HEK293 (cell line): ENCODE measurements around the gene NHP2.

ENCODE experiments used
- KLF16 ChIP-seq: fragments of 450-650 bp; formaldehyde crosslinking; IDR thresholded peaks from 2 replicates; pipeline ENCODE4 v1.5.1; 2017; ENCODE audit warnings: missing biosample characterization, missing genetic modification characterization
- KLF7 ChIP-seq: fragments of 450-650 bp; formaldehyde crosslinking; IDR thresholded peaks from 2 replicates; pipeline ENCODE4 v1.5.1; 2016; ENCODE audit warnings: missing biosample characterization, missing genetic modification characterization, borderline replicate concordance
- MZF1 ChIP-seq: fragments of 450-650 bp; formaldehyde crosslinking; IDR thresholded peaks from 2 replicates; pipeline ENCODE4 v1.5.1; 2017; ENCODE audit warnings: missing biosample characterization, missing genetic modification characterization, borderline replicate concordance
- ZBTB17 ChIP-seq: fragments of 450-650 bp; formaldehyde crosslinking; IDR thresholded peaks from 2 replicates; pipeline ENCODE4 v1.5.1; 2016; ENCODE audit warnings: missing biosample characterization, missing genetic modification characterization
- ZFHX2 ChIP-seq: fragments of 450-650 bp; formaldehyde crosslinking; conservative IDR thresholded peaks from 2 replicates; pipeline ENCODE4 v1.5.1; 2016; ENCODE audit warnings: missing biosample characterization, missing genetic modification characterization
- ZFP3 ChIP-seq: fragments of 450-650 bp; formaldehyde crosslinking; IDR thresholded peaks from 2 replicates; pipeline ENCODE4 v1.5.1; 2016; ENCODE audit warnings: low read depth, missing biosample characterization, missing genetic modification characterization
- ZIC2 ChIP-seq: fragments of 450-650 bp; formaldehyde crosslinking; IDR thresholded peaks from 2 replicates; pipeline ENCODE4 v1.5.1; 2016; ENCODE audit warnings: missing biosample characterization, missing genetic modification characterization
- ZNF184 ChIP-seq: fragments of 450-650 bp; IDR thresholded peaks from 2 replicates; pipeline ENCODE4 v1.5.1; 2018; ENCODE audit warnings: missing biosample characterization, mild to moderate bottlenecking, missing genetic modification characterization
- ZNF221 ChIP-seq: fragments of 450-650 bp; formaldehyde crosslinking; IDR thresholded peaks from 2 replicates; pipeline ENCODE4 v1.5.1; 2017; ENCODE audit warnings: missing biosample characterization, missing genetic modification characterization, borderline replicate concordance
- ZNF274 ChIP-seq, 2 experiments: fragments of 200-500 bp in 1 of 2; fragments of 450-650 bp in 1 of 2; sonication (Bioruptor generic) in 1 of 2; formaldehyde crosslinking in 1 of 2; IDR thresholded peaks; 2 replicates each; pipeline versions ENCODE4 v1.5.1 to v1.6.1; 2014 to 2016; ENCODE audit warnings: borderline replicate concordance in 1 of 2, inconsistent platforms in 1 of 2, low read length in 1 of 2, missing biosample characterization in 1 of 2, missing genetic modification characterization in 1 of 2
- ZNF324 ChIP-seq: fragments of 450-650 bp; formaldehyde crosslinking; IDR thresholded peaks from 2 replicates; pipeline ENCODE4 v1.5.1; 2016; ENCODE audit warnings: missing biosample characterization, missing genetic modification characterization
- ZNF335 ChIP-seq: fragments of 450-650 bp; formaldehyde crosslinking; conservative IDR thresholded peaks from 2 replicates; pipeline ENCODE4 v1.5.1; 2016; ENCODE audit warnings: missing biosample characterization, missing genetic modification characterization
- ZNF350 ChIP-seq: fragments of 450-650 bp; formaldehyde crosslinking; IDR thresholded peaks from 2 replicates; pipeline ENCODE4 v1.5.0; 2017; ENCODE audit warnings: missing biosample characterization, mild to moderate bottlenecking, missing genetic modification characterization
- ZNF514 ChIP-seq: fragments of 450-650 bp; formaldehyde crosslinking; IDR thresholded peaks from 2 replicates; pipeline ENCODE4 v1.5.1; 2016; ENCODE audit warnings: missing biosample characterization, missing genetic modification characterization
- ZNF549 ChIP-seq: fragments of 450-650 bp; IDR thresholded peaks from 2 replicates; pipeline ENCODE4 v1.5.1; 2018; ENCODE audit warnings: missing biosample characterization, missing genetic modification characterization, mild to moderate bottlenecking, inconsistent platforms, moderate library complexity
- ZNF561 ChIP-seq: fragments of 450-650 bp; IDR thresholded peaks from 2 replicates; pipeline ENCODE4 v1.5.1; 2018; ENCODE audit warnings: missing biosample characterization, missing genetic modification characterization, borderline replicate concordance
- ZNF571 ChIP-seq: fragments of 450-650 bp; formaldehyde crosslinking; IDR thresholded peaks from 2 replicates; pipeline ENCODE4 v1.5.0; 2017; ENCODE audit warnings: missing biosample characterization, missing genetic modification characterization
- ZNF610 ChIP-seq: fragments of 450-650 bp; formaldehyde crosslinking; IDR thresholded peaks from 2 replicates; pipeline ENCODE4 v1.5.1; 2016; ENCODE audit warnings: missing biosample characterization, missing genetic modification characterization, borderline replicate concordance
- ZNF658 ChIP-seq: fragments of 450-650 bp; formaldehyde crosslinking; IDR thresholded peaks from 2 replicates; pipeline ENCODE4; 2016; ENCODE audit warnings: missing biosample characterization, missing genetic modification characterization
- ZSCAN16 ChIP-seq: fragments of 450-650 bp; formaldehyde crosslinking; IDR thresholded peaks from 2 replicates; pipeline ENCODE4 v1.5.1; 2016; ENCODE audit warnings: missing biosample characterization, missing genetic modification characterization
- ZSCAN23 ChIP-seq: fragments of 450-650 bp; formaldehyde crosslinking; IDR thresholded peaks from 2 replicates; pipeline ENCODE4 v1.5.1; 2016; ENCODE audit warnings: missing biosample characterization, missing genetic modification characterization
- ZSCAN30 ChIP-seq: fragments of 450-650 bp; IDR thresholded peaks from 2 replicates; pipeline ENCODE4 v1.5.1; 2018; ENCODE audit warnings: missing biosample characterization, mild to moderate bottlenecking, missing genetic modification characterization, moderate library complexity
- TF ChIP-seq, protein P1 (sequence below): fragments of 450-650 bp; formaldehyde crosslinking; optimal IDR thresholded peaks from 2 replicates; pipeline ENCODE3; 2016; ENCODE audit warnings: missing biosample characterization, mild to moderate bottlenecking, missing genetic modification characterization
- TF ChIP-seq, protein P2 (sequence below): fragments of 450-650 bp; formaldehyde crosslinking; IDR thresholded peaks from 2 replicates; pipeline ENCODE4 v1.5.1; 2016; ENCODE audit warnings: missing biosample characterization, missing genetic modification characterization
- TF ChIP-seq, protein P3 (sequence below): fragments of 450-650 bp; formaldehyde crosslinking; IDR thresholded peaks from 2 replicates; pipeline ENCODE4 v1.5.1; 2016; ENCODE audit warnings: missing biosample characterization, missing genetic modification characterization, borderline replicate concordance
- TF ChIP-seq, protein P4 (sequence below): fragments of 450-650 bp; formaldehyde crosslinking; IDR thresholded peaks from 2 replicates; pipeline ENCODE4 v1.5.1; 2016; ENCODE audit warnings: missing biosample characterization, missing genetic modification characterization, borderline replicate concordance
- TF ChIP-seq, protein P5 (sequence below): IDR thresholded peaks from 2 replicates; pipeline ENCODE4 v1.6.1; 2011; ENCODE audit warnings: mild to moderate bottlenecking, low read depth, low read length, borderline replicate concordance
- TF ChIP-seq, protein P6 (sequence below): sonication (generic); formaldehyde crosslinking; IDR thresholded peaks from 2 replicates; pipeline ENCODE4 v1.8.1; 2022; ENCODE audit warnings: mild to moderate bottlenecking, moderate library complexity, missing genetic modification reagents

The NHP2 gene

DNA sequence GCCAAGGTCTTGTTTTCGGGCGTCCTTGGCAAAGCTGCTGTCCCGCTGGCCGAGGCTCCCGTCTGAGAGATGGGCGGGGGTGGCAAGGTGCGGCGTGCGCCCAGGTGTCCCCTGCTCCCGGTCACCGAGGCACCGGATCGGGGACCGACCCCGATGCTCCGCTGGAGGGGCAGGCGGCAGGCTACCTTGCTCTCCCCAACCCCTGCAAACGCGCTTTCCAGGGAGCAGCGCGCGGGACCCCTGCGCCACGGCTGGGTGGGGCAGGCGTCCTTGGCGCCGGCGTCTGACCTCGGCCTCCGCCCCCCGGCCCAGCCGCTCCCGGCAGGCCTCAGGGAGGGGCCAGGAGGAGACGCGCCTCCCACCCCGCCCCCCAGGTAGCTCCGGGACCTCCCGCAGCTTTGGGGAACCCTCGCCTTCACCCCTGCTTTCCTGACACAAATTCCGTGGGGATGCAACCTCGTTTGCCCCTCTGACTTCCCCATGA lies 39.8 kb downstream of the NHP2 start (continued):
- TF ChIP-seq ZNF274 (IDR thresholded peaks at IDR 0.05; ENCODE audit: low read length) (no peak), ZNF274 (tag by site-specific recombination; IDR thresholded peaks at IDR 0.05; ENCODE audit: borderline replicate concordance) (no peak), ZSCAN30 (no peak), KLF7 (tag by site-specific recombination) (0 out of 2 replicates have a peak, but pooled peaks have one; percentile 33), ZSCAN16 (no peak), ZNF571 (no peak), ZFP3 (tag by site-specific recombination) (no peak), ZNF335 (tag by site-specific recombination) (peak; percentile 47), ZNF610 (tag by site-specific recombination) (no peak), ZBTB17 (tag by site-specific recombination) (no peak), ZNF549 (tag by site-specific recombination) (no peak), ZNF658 (tag by site-specific recombination) (no peak), KLF16 (tag by site-specific recombination) (no peak), ZNF324 (no peak), ZNF184 (tag by site-specific recombination) (no peak), ZFHX2 (tag by site-specific recombination) (no peak), ZNF561 (tag by site-specific recombination) (no peak), MZF1 (tag by site-specific recombination) (no peak), ZIC2 (tag by site-specific recombination) (no peak), ZSCAN23 (tag by site-specific recombination) (no peak), ZNF350 (tag by site-specific recombination) (no peak), ZNF221 (tag by site-specific recombination) (no peak), ZNF514 (tag by site-specific recombination) (no peak)
- TF ChIP-seq, protein P1, sequence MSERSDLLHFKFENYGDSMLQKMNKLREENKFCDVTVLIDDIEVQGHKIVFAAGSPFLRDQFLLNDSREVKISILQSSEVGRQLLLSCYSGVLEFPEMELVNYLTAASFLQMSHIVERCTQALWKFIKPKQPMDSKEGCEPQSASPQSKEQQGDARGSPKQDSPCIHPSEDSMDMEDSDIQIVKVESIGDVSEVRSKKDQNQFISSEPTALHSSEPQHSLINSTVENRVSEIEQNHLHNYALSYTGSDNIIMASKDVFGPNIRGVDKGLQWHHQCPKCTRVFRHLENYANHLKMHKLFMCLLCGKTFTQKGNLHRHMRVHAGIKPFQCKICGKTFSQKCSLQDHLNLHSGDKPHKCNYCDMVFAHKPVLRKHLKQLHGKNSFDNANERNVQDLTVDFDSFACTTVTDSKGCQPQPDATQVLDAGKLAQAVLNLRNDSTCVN (tag by site-specific recombination): peak; percentile 59
- TF ChIP-seq, protein P2, sequence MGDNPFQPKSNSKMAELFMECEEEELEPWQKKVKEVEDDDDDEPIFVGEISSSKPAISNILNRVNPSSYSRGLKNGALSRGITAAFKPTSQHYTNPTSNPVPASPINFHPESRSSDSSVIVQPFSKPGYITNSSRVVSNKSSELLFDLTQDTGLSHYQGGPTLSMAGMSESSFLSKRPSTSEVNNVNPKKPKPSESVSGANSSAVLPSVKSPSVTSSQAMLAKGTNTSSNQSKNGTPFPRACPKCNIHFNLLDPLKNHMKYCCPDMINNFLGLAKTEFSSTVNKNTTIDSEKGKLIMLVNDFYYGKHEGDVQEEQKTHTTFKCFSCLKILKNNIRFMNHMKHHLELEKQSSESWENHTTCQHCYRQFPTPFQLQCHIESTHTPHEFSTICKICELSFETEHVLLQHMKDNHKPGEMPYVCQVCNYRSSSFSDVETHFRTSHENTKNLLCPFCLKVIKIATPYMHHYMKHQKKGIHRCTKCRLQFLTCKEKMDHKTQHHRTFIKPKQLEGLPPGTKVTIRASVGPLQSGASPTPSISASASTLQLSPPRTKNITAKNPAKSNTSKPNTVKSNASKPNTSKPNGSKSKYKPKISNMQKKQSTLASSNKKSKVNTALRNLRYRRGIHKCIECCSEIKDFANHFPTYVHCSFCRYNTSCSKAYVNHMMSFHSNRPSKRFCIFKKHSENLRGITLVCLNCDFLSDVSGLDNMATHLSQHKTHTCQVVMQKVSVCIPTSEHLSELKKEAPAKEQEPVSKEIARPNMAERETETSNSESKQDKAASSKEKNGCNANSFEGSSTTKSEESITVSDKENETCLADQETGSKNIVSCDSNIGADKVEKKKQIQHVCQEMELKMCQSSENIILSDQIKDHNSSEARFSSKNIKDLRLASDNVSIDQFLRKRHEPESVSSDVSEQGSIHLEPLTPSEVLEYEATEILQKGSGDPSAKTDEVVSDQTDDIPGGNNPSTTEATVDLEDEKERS: no peak
- TF ChIP-seq, protein P3, sequence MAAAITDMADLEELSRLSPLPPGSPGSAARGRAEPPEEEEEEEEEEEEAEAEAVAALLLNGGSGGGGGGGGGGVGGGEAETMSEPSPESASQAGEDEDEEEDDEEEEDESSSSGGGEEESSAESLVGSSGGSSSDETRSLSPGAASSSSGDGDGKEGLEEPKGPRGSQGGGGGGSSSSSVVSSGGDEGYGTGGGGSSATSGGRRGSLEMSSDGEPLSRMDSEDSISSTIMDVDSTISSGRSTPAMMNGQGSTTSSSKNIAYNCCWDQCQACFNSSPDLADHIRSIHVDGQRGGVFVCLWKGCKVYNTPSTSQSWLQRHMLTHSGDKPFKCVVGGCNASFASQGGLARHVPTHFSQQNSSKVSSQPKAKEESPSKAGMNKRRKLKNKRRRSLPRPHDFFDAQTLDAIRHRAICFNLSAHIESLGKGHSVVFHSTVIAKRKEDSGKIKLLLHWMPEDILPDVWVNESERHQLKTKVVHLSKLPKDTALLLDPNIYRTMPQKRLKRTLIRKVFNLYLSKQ (tag by site-specific recombination): no peak
- TF ChIP-seq, protein P4, sequence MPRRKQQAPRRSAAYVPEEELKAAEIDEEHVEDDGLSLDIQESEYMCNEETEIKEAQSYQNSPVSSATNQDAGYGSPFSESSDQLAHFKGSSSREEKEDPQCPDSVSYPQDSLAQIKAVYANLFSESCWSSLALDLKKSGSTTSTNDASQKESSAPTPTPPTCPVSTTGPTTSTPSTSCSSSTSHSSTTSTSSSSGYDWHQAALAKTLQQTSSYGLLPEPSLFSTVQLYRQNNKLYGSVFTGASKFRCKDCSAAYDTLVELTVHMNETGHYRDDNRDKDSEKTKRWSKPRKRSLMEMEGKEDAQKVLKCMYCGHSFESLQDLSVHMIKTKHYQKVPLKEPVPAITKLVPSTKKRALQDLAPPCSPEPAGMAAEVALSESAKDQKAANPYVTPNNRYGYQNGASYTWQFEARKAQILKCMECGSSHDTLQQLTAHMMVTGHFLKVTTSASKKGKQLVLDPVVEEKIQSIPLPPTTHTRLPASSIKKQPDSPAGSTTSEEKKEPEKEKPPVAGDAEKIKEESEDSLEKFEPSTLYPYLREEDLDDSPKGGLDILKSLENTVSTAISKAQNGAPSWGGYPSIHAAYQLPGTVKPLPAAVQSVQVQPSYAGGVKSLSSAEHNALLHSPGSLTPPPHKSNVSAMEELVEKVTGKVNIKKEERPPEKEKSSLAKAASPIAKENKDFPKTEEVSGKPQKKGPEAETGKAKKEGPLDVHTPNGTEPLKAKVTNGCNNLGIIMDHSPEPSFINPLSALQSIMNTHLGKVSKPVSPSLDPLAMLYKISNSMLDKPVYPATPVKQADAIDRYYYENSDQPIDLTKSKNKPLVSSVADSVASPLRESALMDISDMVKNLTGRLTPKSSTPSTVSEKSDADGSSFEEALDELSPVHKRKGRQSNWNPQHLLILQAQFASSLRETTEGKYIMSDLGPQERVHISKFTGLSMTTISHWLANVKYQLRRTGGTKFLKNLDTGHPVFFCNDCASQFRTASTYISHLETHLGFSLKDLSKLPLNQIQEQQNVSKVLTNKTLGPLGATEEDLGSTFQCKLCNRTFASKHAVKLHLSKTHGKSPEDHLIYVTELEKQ (tag by site-specific recombination): no peak
- TF ChIP-seq, protein P5, sequence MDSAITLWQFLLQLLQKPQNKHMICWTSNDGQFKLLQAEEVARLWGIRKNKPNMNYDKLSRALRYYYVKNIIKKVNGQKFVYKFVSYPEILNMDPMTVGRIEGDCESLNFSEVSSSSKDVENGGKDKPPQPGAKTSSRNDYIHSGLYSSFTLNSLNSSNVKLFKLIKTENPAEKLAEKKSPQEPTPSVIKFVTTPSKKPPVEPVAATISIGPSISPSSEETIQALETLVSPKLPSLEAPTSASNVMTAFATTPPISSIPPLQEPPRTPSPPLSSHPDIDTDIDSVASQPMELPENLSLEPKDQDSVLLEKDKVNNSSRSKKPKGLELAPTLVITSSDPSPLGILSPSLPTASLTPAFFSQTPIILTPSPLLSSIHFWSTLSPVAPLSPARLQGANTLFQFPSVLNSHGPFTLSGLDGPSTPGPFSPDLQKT: no peak
- TF ChIP-seq, protein P6, sequence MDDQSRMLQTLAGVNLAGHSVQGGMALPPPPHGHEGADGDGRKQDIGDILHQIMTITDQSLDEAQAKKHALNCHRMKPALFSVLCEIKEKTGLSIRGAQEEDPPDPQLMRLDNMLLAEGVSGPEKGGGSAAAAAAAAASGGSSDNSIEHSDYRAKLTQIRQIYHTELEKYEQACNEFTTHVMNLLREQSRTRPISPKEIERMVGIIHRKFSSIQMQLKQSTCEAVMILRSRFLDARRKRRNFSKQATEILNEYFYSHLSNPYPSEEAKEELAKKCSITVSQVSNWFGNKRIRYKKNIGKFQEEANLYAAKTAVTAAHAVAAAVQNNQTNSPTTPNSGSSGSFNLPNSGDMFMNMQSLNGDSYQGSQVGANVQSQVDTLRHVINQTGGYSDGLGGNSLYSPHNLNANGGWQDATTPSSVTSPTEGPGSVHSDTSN (CRISPR knock-in tag): no peak
